B cell (primary cell): ENCODE results near the gene EPAS1.

Experiments
- EZH2 ChIP-seq: IDR thresholded peaks from 2 replicates; pipeline ENCODE4 v1.6.1; 2012; ENCODE audit warnings: borderline replicate concordance, low read depth, mild to moderate bottlenecking, moderate library complexity, low read length; ENCODE audit not compliant: insufficient read depth, poor library complexity, severe bottlenecking
- TF ChIP-seq, protein P1 (sequence below): fragments of 200-600 bp; IDR thresholded peaks from one replicate; pipeline ENCODE4 v1.8.0; 2022; ENCODE audit warnings: antibody characterized with exemption, mild to moderate bottlenecking

DNA sequence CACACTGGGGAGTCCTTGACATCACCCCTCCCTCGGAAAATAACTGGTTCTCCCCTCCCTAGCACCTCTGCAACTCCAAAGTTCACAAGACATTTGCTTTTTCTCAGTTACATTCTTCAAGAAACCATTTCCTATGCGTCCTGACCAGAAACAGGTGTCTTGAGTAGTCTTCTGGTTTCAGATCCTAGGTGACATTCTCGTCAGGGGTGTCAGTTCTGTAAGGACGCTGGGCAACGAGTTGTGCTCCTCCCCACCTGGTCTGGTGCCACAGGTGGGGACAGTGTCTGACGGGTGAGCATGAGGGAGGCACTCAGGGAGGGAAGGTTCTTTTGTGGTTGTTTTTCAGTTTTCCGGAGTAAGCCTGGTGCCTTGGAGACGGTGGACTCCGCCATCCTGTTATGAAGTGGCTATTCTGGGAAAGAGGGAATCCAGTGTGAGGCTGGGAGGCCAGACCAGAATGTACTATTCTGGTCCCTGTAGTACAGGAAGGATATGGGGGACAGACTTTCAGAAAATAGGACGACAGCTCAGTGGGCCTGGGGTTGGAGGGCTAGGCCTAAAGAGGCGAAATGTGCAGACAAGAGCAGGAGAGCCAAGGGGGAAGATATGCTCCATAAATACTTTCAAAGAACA is 50.6 kb downstream of the EPAS1 start:
- TF ChIP-seq, protein P1, sequence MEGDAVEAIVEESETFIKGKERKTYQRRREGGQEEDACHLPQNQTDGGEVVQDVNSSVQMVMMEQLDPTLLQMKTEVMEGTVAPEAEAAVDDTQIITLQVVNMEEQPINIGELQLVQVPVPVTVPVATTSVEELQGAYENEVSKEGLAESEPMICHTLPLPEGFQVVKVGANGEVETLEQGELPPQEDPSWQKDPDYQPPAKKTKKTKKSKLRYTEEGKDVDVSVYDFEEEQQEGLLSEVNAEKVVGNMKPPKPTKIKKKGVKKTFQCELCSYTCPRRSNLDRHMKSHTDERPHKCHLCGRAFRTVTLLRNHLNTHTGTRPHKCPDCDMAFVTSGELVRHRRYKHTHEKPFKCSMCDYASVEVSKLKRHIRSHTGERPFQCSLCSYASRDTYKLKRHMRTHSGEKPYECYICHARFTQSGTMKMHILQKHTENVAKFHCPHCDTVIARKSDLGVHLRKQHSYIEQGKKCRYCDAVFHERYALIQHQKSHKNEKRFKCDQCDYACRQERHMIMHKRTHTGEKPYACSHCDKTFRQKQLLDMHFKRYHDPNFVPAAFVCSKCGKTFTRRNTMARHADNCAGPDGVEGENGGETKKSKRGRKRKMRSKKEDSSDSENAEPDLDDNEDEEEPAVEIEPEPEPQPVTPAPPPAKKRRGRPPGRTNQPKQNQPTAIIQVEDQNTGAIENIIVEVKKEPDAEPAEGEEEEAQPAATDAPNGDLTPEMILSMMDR, result no peak
- no peak for TF ChIP-seq EZH2
